Measurements from ENCODE around the gene LANCL3.

LANCL3 gene

DNA sequence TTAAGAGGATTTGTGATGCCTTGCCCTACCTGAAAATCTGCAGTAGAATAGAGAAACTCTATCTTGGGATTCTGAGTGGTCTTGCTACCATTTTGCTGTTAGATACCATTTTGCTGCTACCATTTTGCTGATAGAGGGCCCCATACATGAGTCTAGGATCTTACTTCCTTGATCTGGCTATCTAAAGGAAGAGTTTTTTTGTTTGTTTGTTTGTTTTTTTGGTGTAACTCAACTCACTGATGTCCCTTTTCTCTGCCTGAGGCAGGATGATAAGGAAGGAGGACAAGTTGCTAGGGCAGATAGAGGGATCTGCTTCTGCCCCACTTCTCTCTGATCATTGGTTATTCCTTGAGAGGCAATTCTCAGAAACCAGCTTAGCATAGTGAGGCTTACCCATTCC, 145.1 kb downstream of the LANCL3 start:
- no peaks in the 10 kb centered on the region for H3K4me1 ChIP-seq (ENCODE audit: insufficient read depth, low read length)
- H3K36me3 ChIP-seq (ENCODE audit: insufficient read depth, low read length): no peaks in the 10 kb centered on the region
- H3K9me3 ChIP-seq (ENCODE audit: low read length): peaks cover 4% of the 10 kb centered on the region
- H3K4me3 ChIP-seq (ENCODE audit: low read depth in 1 of 2, low read length in 2 of 2): no peak overlapping the region
- H3K9ac ChIP-seq (ENCODE audit: low read length): no peak overlapping the region
- no peaks in the 10 kb centered on the region for H3K27me3 ChIP-seq (ENCODE audit: control insufficient read depth in 1 of 2, insufficient read depth in 2 of 2, low read length in 2 of 2)
- H3K27ac ChIP-seq (ENCODE audit: low read depth, low read length): no peak overlapping the region

DNA sequence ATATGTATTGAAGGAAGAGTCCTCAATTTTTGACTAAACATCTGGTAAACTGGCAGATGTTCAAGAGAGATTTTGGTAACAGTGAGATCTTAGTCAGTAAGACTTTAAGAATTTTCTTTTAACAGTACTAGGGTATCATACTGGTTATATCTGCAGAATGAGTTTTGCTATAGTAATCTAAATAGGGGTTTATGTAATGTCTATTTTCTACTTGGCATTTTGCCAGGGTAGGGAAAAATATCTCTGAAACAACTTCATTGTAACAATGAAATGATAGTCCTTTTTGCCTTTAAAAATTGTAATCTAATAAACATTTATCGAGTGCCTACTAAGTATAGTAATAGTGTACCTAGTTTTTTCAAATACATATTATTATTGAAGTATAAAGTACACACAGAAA, 146.2 kb downstream of the LANCL3 start:
- Histone ChIP-seq H3K27me3 (ENCODE audit: control insufficient read depth in 1 of 2, insufficient read depth in 2 of 2, low read length in 2 of 2) (no peaks in the 10 kb centered on the region), H3K9me3 (ENCODE audit: low read length) (peaks cover 4% of the 10 kb centered on the region), H3K4me1 (ENCODE audit: insufficient read depth, low read length) (no peaks in the 10 kb centered on the region), H3K27ac (ENCODE audit: low read depth, low read length) (no peak overlapping the region), H3K9ac (ENCODE audit: low read length) (no peak overlapping the region), H3K4me3 (ENCODE audit: low read depth in 1 of 2, low read length in 2 of 2) (no peak overlapping the region), H3K36me3 (ENCODE audit: insufficient read depth, low read length) (no peaks in the 10 kb centered on the region)

DNA sequence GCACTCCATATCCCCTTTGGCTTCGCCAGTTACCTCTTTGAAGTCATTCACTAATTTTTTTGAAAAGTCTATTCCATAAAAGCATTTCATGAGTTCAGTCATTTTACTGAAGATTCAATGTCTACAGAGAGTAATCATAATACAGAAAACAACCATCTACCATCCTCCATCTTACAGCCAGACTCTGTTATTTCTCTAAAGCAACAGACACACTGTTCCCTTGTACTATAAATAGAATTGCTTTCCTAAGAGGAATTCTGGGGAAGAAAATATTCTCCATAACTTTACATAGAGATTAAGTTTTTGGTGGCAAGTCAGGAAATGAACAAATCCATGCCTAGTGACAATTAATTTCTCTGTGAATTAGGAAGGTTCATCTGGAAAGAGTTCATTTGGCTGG, 151.1 kb downstream of the LANCL3 start:
- H3K9me3 ChIP-seq (ENCODE audit: low read length): peaks cover 4% of the 10 kb centered on the region
- no peak overlapping the region for H3K4me3 ChIP-seq (ENCODE audit: low read depth in 1 of 2, low read length in 2 of 2)
- H3K9ac ChIP-seq (ENCODE audit: low read length): no peak overlapping the region
- peaks cover 4% of the 10 kb centered on the region for H3K4me1 ChIP-seq (ENCODE audit: insufficient read depth, low read length)
- H3K36me3 ChIP-seq (ENCODE audit: insufficient read depth, low read length): no peaks in the 10 kb centered on the region
- H3K27ac ChIP-seq (ENCODE audit: low read depth, low read length): no peak overlapping the region
- no peaks in the 10 kb centered on the region for H3K27me3 ChIP-seq (ENCODE audit: control insufficient read depth in 1 of 2, insufficient read depth in 2 of 2, low read length in 2 of 2)

DNA sequence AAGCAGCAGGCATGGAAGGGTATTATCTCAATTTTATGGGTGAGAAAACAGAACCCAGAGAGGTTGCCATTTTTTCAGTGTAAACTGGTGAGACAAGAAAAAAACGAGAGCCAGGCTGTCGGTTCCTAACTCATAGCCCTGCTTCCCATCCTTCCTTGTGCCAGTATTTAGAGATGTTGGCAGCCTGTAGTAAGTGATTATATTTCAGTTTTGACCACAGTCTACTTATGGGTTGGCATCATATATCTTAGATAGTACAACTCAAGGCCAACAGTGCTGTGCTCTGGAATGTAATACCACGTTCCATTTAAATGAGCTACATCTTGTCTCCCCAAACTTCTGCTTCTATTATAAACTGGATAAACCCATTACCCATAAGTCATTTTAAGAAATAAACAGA, 154.9 kb downstream of the LANCL3 start:
- no peaks in the 10 kb centered on the region for H3K27me3 ChIP-seq (ENCODE audit: control insufficient read depth in 1 of 2, insufficient read depth in 2 of 2, low read length in 2 of 2)
- H3K27ac ChIP-seq (ENCODE audit: low read depth, low read length): no peak overlapping the region
- no peak overlapping the region for H3K9ac ChIP-seq (ENCODE audit: low read length)
- H3K4me3 ChIP-seq (ENCODE audit: low read depth in 1 of 2, low read length in 2 of 2): no peak overlapping the region
- H3K4me1 ChIP-seq (ENCODE audit: insufficient read depth, low read length): peaks cover 4% of the 10 kb centered on the region
- H3K9me3 ChIP-seq (ENCODE audit: low read length): no peaks in the 10 kb centered on the region
- H3K36me3 ChIP-seq (ENCODE audit: insufficient read depth, low read length): no peaks in the 10 kb centered on the region

Data from muscle layer of colon (tissue), 2 donors.